ENCODE data around the gene ALDH16A1.

- no peak for TF ChIP-seq CTCF (IDR thresholded peaks at IDR 0.05; ENCODE audit: extremely low read depth in 1 of 2, insufficient read depth in 1 of 2, low read depth in 1 of 2, low read length in 2 of 2)
- no peak for TF ChIP-seq POLR2AphosphoS5 (IDR thresholded peaks at IDR 0.05; ENCODE audit: insufficient read depth, low read depth, low read length)
- no peak for TF ChIP-seq FOS (IDR thresholded peaks at IDR 0.05; ENCODE audit: borderline replicate concordance, insufficient read depth, low read length)
- TF ChIP-seq POLR2A (IDR thresholded peaks at IDR 0.05; ENCODE audit: low read depth, low read length) = no peak
- TF ChIP-seq MAX (IDR thresholded peaks at IDR 0.05; ENCODE audit: insufficient read depth, insufficient read length) = no peak
- peak; percentile 82 for TF ChIP-seq EZH2 (IDR thresholded peaks at IDR 0.05; ENCODE audit: borderline replicate concordance, low read depth, low read length, severe bottlenecking)
- no peak for TF ChIP-seq JUN (IDR thresholded peaks at IDR 0.05; ENCODE audit: borderline replicate concordance, insufficient read depth, insufficient read length, low read depth)
- TF ChIP-seq MYC (IDR thresholded peaks at IDR 0.05; ENCODE audit: low read depth, low read length) = no peak
Observed at GRCh38 chr19:49432141-49433073, 20.6 kb upstream of the ALDH16A1 start.
